ENCODE results near the gene PTGES. TPM values are rescaled to one million over a fixed set of nuclear protein-coding genes. Genes with fewer than 3 reads are reported as not detected.

Gene PTGES
- total and polyA plus RNA-seq, 9 of the 15 experiments (the other 6 are each of a cell fraction or from before 2014, with no cell fraction given), result 0.13 TPM; not detected in 8

GRCh38 chr9:129768486-129768885, 15.6 kb upstream of the PTGES start:
- TF ChIP-seq ELK1 (CRISPR knock-in tag; IDR thresholded peaks at IDR 0.05), result no peak
- no peak for TF ChIP-seq CUX1 (CRISPR knock-in tag; IDR thresholded peaks at IDR 0.05)
- no peak for TF ChIP-seq CREBBP (IDR thresholded peaks at IDR 0.05; ENCODE audit: low read depth, low read length)
- peak; percentile 80 for TF ChIP-seq ZBTB33 (CRISPR knock-in tag; IDR thresholded peaks at IDR 0.05)
- peak in 1 of 2 experiments; percentile 53; a peak in 1 of 4 replicates for TF ChIP-seq SRF (CRISPR knock-in tag; IDR thresholded peaks at IDR 0.05)
- no peak overlapping the region for H3K4me2 ChIP-seq (ENCODE audit: insufficient read depth, low read length)
- in situ Hi-C loops (cut with MboI) (no loop called here), intact Hi-C loops (cut with micrococcal nuclease) (no loop called here)
- peaks cover 10 to 14% of the 10 kb centered on the region in 2 experiments; a peak in 4 of 5 replicates for H3K4me1 ChIP-seq (replicated peaks in 1 of 2; ENCODE audit: control insufficient read depth in 2 of 2, insufficient read depth in 2 of 2, low read length in 2 of 2)
- H3K4me3 ChIP-seq, result no peak overlapping the region
- no peak overlapping the region for H3K27ac ChIP-seq (ENCODE audit: extremely low read depth, low read depth, low read length)
- H3K9ac ChIP-seq (ENCODE audit: insufficient read depth in 1 of 2, low read depth in 2 of 2, low read length in 2 of 2), result no peak overlapping the region
- ChIA-PET POLR2A (interaction anchor here (0.6 to 2.4 kb wide), 3 partner anchors 10 to 13 kb away, joined by 3 to 7 read pairs (median 4); no protein-coding TSS in a partner anchor), CTCF (ENCODE audit: low intra/inter-chr PET ratio) (interaction anchor here (0.6 kb wide), 1 partner anchor 22 kb away, joined by 3 read pairs; no protein-coding TSS in a partner anchor)
- H3K9me3 ChIP-seq (replicated peaks; ENCODE audit: control insufficient read depth, insufficient read depth, low read depth, low read length), result no peaks in the 10 kb centered on the region
- no TSS peak for BruUV-seq (replicated peaks)
- no peaks in the 10 kb centered on the region for H3K27me3 ChIP-seq (ENCODE audit: control insufficient read depth in 2 of 2, insufficient read depth in 2 of 2, low read length in 2 of 2)
- H3K9me1 ChIP-seq (ENCODE audit: control insufficient read depth, insufficient read depth, low read length), result peaks cover 4% of the 10 kb centered on the region
- no peak overlapping the region for H2AFZ ChIP-seq (ENCODE audit: low read depth, low read length)
- no peak for DNase-seq (ENCODE audit: extremely low read depth in 1 of 4, low spot score in 3 of 4)
- no peaks in the 10 kb centered on the region for H3K36me3 ChIP-seq (ENCODE audit: control insufficient read depth, insufficient read depth, low read length)
- H4K20me1 ChIP-seq (replicated peaks; ENCODE audit: control insufficient read depth, insufficient read depth, low read length), result no peaks in the 10 kb centered on the region
- no peak for FAIRE-seq
- WGBS (ENCODE audit: insufficient coverage, low coverage, missing lambda C conversion rate), result 68% methylated on average over 6 of the region's 6 CpGs
- H3K79me2 ChIP-seq (ENCODE audit: control insufficient read depth, insufficient read depth, low read length), result no peaks in the 10 kb centered on the region
- ATAC-seq, result no peak
